Smooth muscle cell (in vitro differentiated cells): ENCODE results near the gene MAPK7. TPM values are rescaled to one million over a fixed set of nuclear protein-coding genes. Genes with fewer than 3 reads are reported as not detected.

Source experiments
- DNase-seq: peaks from one replicate; lab custom pipeline; 2025; ENCODE audit not compliant: unreplicated experiment; lab: John Stamatoyannopoulos, UW
- H2AFZ ChIP-seq: fragments of 200-600 bp; sonication (generic); 2 replicates; pipeline ENCODE4 v1.6.0; 2016; ENCODE audit warnings: antibody characterized with exemption, low read depth, mild to moderate bottlenecking
- H3F3A ChIP-seq: fragments of 200-600 bp; sonication (generic); 2 replicates; pipeline ENCODE4 v1.6.0; 2017; ENCODE audit warnings: antibody characterized with exemption, low read depth
- H3K27ac ChIP-seq: fragments of 200-600 bp; sonication (generic); 2 replicates; pipeline ENCODE4 v1.5.1; 2016; ENCODE audit warnings: low read depth, mild to moderate bottlenecking
- H3K27me3 ChIP-seq: fragments of 200-600 bp; sonication (generic); 2 replicates; pipeline ENCODE4 v1.6.1; 2016; ENCODE audit warnings: low read depth, mild to moderate bottlenecking
- H3K36me3 ChIP-seq: fragments of 200-600 bp; sonication (generic); 2 replicates; pipeline ENCODE4 v1.5.1; 2016; ENCODE audit warnings: low read depth
- H3K4me1 ChIP-seq: fragments of 200-600 bp; sonication (generic); 2 replicates; pipeline ENCODE4 v1.5.1; 2016; ENCODE audit warnings: low read depth
- H3K4me2 ChIP-seq: fragments of 200-600 bp; sonication (generic); 2 replicates; pipeline ENCODE4 v1.6.0; 2016; ENCODE audit warnings: mild to moderate bottlenecking
- H3K4me3 ChIP-seq: fragments of 200-600 bp; sonication (generic); 2 replicates; pipeline ENCODE4 v1.5.1; 2016; ENCODE audit warnings: mild to moderate bottlenecking
- H3K79me2 ChIP-seq: fragments of 200-600 bp; sonication (generic); 2 replicates; pipeline ENCODE4 v1.6.0; 2016; ENCODE audit warnings: low read depth, mild to moderate bottlenecking
- H3K9ac ChIP-seq: fragments of 200-600 bp; sonication (generic); 2 replicates; pipeline ENCODE4 v1.6.0; 2016; ENCODE audit warnings: low read depth
- H3K9me3 ChIP-seq: fragments of 200-600 bp; sonication (generic); replicated peaks from 2 replicates; pipeline ENCODE4 v1.5.1; 2016; ENCODE audit warnings: low read depth
- H4K20me1 ChIP-seq: fragments of 200-600 bp; sonication (generic); 2 replicates; pipeline ENCODE4 v1.6.0; 2016; ENCODE audit warnings: low read depth
- WGBS: methylation state at CpG from one replicate; pipeline ENCODE4 v1.1.7; 2016; ENCODE audit warnings: low lambda C conversion rate; 5-methylcytosine and 5-hydroxymethylcytosine counted together
- polyA plus RNA-seq: library from polyadenylated mRNA; unstranded; fragments of >200 nt; fragmentation: Nextera tagmentation; extraction: Ambion mirVana; gene quantifications from 2 replicates; pipeline ENCODE4 v1.2.1, GENCODE V29; 2016
- total RNA-seq: library from RNA; depleted of rRNA; stranded (reverse); fragments of >200 nt; gene quantifications from 2 replicates; pipeline ENCODE4 v1.2.3, GENCODE V29; 2014
- TF ChIP-seq, protein P1 (sequence below): fragments of 200-600 bp; sonication (generic); IDR thresholded peaks from 2 replicates; pipeline ENCODE4 v1.5.1; 2017; ENCODE audit warnings: borderline replicate concordance, mild to moderate bottlenecking, antibody characterized with exemption; ENCODE audit not compliant: insufficient read depth, poor library complexity, severe bottlenecking

The MAPK7 gene
- total and polyA plus RNA-seq, 2 experiments from 2014 or later = 9.1 to 36.3 TPM

DNA sequence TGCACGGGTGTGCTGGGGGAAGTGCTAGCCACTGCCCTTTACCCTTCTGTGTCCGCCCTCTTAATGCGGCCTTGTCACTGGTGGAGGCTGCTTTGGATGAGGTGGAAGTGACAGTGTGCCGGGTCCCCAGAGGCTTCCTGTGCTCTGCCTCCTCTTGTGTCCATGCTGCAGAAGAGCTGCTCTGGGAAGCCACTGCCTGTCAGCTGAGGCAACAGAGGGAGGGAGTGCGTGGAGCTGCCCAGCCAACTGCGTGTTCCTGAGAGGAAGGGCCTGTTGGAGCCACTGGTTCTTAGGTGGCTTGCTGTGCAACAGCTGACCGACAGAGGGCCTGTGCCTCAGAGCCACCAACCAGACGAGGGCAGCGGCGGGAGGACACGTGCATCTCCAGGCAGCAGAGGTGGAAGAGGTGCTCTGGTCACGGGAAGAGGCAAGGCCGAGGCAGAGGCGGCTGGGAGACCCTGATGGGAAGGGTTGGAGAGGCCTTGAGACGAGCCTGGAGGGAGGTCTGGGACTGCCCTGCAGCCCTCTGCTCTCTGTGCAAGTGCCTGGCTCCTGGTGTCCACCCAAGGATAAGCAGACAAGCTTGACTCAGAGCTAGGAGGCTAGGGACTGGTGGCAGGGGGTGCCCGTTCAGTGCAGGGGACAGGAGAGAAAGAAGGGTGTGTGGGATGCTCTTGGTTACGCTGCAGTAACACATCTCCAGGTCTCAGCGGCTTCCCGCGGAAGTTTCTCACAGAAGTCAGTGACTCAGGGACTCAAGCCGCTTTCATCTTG, 41.2 kb upstream of the MAPK7 start:
- H3K4me1 ChIP-seq = peaks cover 2% of the 10 kb centered on the region

DNA sequence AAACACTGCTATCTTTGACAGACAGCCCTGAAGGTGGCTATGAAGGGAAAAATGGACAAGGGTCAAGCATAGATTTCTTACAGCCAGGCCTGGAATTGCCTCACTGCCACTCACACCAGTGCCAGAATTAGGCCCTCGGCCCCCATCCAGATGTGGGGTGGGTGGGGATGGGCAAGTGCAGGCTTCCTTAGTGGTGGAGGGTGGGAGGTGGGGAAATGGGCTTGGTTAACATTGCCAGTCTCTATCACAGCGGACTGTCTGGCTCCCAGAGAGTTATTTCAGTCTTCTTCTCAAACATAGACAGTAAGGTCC, 40.6 kb upstream of the MAPK7 start:
- Histone ChIP-seq H3K4me3 (no peak overlapping the region), H3K79me2 (no peaks in the 10 kb centered on the region), H3K9me3 (no peaks in the 10 kb centered on the region), H3K4me2 (no peak overlapping the region), H2AFZ (no peak overlapping the region), H3K36me3 (peaks cover 3% of the 10 kb centered on the region), H3F3A (peaks cover 2% of the 10 kb centered on the region), H4K20me1 (no peaks in the 10 kb centered on the region), H3K9ac (no peak overlapping the region), H3K27ac (peak overlapping the region; percentile 8), H3K27me3 (no peaks in the 10 kb centered on the region), H3K4me1 (peaks cover 5% of the 10 kb centered on the region)
- WGBS = 58% methylated on average over 2 of the region's 2 CpGs
- no peak for DNase-seq
- TF ChIP-seq, protein P1, sequence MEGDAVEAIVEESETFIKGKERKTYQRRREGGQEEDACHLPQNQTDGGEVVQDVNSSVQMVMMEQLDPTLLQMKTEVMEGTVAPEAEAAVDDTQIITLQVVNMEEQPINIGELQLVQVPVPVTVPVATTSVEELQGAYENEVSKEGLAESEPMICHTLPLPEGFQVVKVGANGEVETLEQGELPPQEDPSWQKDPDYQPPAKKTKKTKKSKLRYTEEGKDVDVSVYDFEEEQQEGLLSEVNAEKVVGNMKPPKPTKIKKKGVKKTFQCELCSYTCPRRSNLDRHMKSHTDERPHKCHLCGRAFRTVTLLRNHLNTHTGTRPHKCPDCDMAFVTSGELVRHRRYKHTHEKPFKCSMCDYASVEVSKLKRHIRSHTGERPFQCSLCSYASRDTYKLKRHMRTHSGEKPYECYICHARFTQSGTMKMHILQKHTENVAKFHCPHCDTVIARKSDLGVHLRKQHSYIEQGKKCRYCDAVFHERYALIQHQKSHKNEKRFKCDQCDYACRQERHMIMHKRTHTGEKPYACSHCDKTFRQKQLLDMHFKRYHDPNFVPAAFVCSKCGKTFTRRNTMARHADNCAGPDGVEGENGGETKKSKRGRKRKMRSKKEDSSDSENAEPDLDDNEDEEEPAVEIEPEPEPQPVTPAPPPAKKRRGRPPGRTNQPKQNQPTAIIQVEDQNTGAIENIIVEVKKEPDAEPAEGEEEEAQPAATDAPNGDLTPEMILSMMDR = no peak

More for the DNA sequence above, 41.2 kb upstream of the MAPK7 start:
- Histone ChIP-seq H3K36me3 (peaks cover 3% of the 10 kb centered on the region), H2AFZ (no peak overlapping the region), H3F3A (peaks cover 2% of the 10 kb centered on the region), H4K20me1 (no peaks in the 10 kb centered on the region), H3K4me3 (no peak overlapping the region), H3K4me2 (no peak overlapping the region), H3K9me3 (no peaks in the 10 kb centered on the region), H3K27ac (peak overlapping the region; percentile 8), H3K27me3 (no peaks in the 10 kb centered on the region), H3K9ac (no peak overlapping the region), H3K79me2 (no peaks in the 10 kb centered on the region)
- no peak for DNase-seq
- TF ChIP-seq, protein P1 = no peak
- 57% methylated on average over 21 of the region's 21 CpGs for WGBS

DNA sequence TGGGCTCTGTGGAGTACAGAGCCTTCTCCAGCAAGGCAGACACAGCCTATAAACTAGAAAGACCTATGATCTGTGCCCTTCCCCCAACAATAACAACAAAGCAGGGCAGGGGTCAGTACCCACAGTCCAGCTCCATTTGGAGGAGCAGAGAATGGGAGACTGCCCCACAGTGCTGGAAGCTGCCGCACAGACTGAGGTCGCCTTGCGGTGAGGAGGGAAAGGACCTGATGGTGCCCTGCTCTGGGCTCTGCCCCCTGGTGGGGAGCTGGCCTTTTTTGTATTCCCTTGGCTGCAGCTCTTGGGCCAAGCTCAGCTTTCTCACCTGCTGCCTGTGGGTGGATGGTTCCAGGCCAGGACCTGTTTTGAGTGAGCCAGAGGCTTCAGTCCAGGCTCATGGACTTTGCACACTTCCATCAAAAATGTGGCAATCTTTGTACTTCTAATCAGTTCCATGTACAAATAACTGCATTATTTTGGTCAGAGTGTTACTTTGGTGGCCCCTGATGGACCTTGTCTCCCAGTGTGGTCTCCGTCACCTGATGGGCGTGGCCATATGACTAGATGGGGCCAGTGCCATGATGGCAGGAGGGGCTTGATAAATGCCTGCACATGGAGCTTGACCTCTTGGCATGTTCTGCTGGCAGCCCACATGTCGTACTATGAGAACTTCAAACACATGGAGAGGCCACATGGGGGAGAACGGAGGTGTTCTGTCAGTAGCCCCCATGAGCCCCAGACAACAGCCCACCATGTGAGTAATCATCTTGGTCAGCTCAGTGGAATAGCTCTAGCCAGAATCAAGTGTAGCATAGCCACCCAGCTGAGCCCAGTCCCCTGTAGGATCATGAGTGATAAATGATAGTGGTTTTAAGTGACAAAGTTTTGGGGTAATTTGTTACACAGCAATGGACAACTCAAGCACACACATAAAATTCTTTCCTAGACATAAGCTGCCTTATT, 40.0 kb upstream of the MAPK7 start:
- no peak overlapping the region for H3K9ac ChIP-seq
- H2AFZ ChIP-seq = no peak overlapping the region
- no peak for DNase-seq
- peaks cover 3% of the 10 kb centered on the region for H3K36me3 ChIP-seq
- H3K4me3 ChIP-seq = no peak overlapping the region
- H3K27ac ChIP-seq = peak overlapping the region; percentile 8
- H4K20me1 ChIP-seq = no peaks in the 10 kb centered on the region
- WGBS = 84% methylated on average over 7 of the region's 7 CpGs
- H3K4me2 ChIP-seq = no peak overlapping the region
- H3F3A ChIP-seq = peaks cover 2% of the 10 kb centered on the region
- no peaks in the 10 kb centered on the region for H3K79me2 ChIP-seq
- H3K27me3 ChIP-seq = no peaks in the 10 kb centered on the region
- TF ChIP-seq, protein P1 = peak; percentile 51
- no peaks in the 10 kb centered on the region for H3K9me3 ChIP-seq
- peaks cover 5% of the 10 kb centered on the region for H3K4me1 ChIP-seq
